ENCODE data around the gene SLC25A36. TPM values are rescaled to one million over a fixed set of nuclear protein-coding genes. Genes with fewer than 3 reads are reported as not detected.

Gene SLC25A36
- total RNA-seq, 4 donors from 2014 or later: 35.1 to 63.3 (median 54.3) TPM

DNA sequence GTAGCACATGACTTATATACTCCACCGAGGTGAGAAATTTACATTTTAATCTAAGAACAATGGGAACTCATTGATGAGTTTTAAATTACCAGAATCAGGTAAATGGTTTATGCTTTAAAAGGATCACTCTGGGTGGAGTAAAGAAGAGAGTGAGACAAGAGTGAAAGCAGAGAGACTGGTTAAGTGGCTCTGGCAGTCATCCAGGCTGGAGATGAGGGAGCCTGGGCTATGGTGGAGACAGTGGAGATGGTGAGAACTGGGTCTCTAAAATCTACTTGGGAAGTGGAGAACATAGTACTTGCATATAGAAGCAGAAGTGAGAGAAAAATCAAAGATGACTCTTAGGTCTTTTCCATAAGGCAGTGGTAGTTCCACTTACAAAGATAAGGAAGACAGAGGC, 37.1 kb upstream of the SLC25A36 start:
- no peak overlapping the region for H3K4me3 ChIP-seq (ENCODE audit: low read depth, poor library complexity, severe bottlenecking)
- peak in 1 of 2 donors; percentile 39 for DNase-seq (ENCODE audit: low spot score in 2 of 2)
- 59 to 61% methylated on average over 1 of the region's 1 CpG for WGBS, 2 donors
- intact Hi-C loops (cut with DNase I; ENCODE audit: low total_unique reads): no loop called here
- TF ChIP-seq POLR2A (IDR thresholded peaks at IDR 0.05): no peak
- TF ChIP-seq, protein P1, sequence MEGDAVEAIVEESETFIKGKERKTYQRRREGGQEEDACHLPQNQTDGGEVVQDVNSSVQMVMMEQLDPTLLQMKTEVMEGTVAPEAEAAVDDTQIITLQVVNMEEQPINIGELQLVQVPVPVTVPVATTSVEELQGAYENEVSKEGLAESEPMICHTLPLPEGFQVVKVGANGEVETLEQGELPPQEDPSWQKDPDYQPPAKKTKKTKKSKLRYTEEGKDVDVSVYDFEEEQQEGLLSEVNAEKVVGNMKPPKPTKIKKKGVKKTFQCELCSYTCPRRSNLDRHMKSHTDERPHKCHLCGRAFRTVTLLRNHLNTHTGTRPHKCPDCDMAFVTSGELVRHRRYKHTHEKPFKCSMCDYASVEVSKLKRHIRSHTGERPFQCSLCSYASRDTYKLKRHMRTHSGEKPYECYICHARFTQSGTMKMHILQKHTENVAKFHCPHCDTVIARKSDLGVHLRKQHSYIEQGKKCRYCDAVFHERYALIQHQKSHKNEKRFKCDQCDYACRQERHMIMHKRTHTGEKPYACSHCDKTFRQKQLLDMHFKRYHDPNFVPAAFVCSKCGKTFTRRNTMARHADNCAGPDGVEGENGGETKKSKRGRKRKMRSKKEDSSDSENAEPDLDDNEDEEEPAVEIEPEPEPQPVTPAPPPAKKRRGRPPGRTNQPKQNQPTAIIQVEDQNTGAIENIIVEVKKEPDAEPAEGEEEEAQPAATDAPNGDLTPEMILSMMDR (IDR thresholded peaks at IDR 0.05): no peak

DNA sequence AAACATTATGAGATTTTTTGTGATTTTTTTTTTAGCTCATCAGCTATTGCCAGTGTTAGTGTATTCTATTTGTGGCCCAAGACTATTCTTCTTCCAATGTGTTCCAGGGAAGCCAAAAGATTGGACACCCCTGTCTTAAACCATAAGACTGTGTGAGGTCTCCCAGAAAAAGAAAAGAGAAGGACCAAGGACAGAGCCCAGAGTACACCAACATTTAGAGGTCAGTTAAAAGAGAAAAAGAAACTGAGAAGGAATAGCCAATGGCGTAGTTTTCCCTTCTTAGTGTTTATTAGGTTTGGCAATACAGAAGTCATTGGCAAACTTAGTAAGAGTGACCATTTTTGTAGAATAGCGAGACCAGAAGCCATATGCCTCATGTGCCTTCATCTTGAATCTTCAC, 36.1 kb upstream of the SLC25A36 start:
- no peak for DNase-seq (ENCODE audit: low spot score in 2 of 2)
- TF ChIP-seq POLR2A (IDR thresholded peaks at IDR 0.05): no peak
- TF ChIP-seq, protein P1 (IDR thresholded peaks at IDR 0.05): no peak
- H3K4me3 ChIP-seq (ENCODE audit: low read depth, poor library complexity, severe bottlenecking): no peak overlapping the region
- intact Hi-C loops (cut with DNase I; ENCODE audit: low total_unique reads): no loop called here
- 84% methylated on average over 2 of the region's 2 CpGs for WGBS, 2 donors

DNA sequence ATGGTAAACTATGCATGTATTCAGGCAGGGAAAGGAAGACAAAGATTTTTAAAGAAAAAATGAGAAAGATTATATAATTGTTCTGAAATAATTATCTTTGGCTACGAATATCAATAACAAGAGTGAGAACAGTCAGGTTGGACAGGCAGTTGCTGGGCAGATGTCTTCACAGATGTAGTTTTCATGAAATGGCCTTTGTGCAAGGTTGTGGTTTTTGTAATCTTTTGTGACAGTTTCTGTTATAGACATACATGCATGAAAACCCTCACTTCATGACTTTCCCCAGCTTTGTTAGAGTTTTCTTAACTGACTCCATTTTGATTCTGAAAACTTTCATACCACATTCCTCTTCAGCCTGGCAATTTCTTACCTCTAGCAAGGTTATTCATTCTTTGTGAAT, 34.9 kb upstream of the SLC25A36 start:
- TF ChIP-seq, protein P1 (IDR thresholded peaks at IDR 0.05): no peak
- no peak for TF ChIP-seq POLR2A (IDR thresholded peaks at IDR 0.05)
- peak in 1 of 2 donors; percentile 9 for DNase-seq (ENCODE audit: low spot score in 2 of 2)
- 69 to 73% methylated on average over 1 of the region's 1 CpG for WGBS, 2 donors
- intact Hi-C loops (cut with DNase I; ENCODE audit: low total_unique reads): loop anchor here (1.0 kb wide), 1 partner anchor 10 kb away; no protein-coding TSS in a partner anchor
- no peak overlapping the region for H3K4me3 ChIP-seq (ENCODE audit: low read depth, poor library complexity, severe bottlenecking)

DNA sequence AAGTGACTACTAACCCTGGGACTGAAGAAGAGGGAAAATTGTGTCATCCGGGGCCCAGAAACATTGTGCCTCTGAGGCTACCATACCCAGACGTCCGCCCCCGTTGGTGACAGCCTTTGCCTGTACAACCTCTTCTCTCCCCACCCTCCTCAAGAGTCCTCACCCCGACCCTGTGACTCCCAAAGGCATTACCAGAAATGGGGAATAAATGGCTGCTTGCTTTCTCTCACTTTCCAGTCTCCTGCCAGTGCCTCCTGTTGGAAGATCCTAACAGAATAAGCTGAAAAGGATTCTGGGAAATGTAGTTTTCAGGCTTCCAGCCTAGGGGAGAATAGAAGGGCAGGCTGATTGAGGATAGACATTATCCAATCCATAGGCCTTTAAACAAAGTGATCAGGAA, 30.8 kb upstream of the SLC25A36 start:
- intact Hi-C loops (cut with DNase I; ENCODE audit: low total_unique reads): loop anchor here (10.0 kb wide), 1 partner anchor 274 kb away; no protein-coding TSS in a partner anchor
- no peak overlapping the region for H3K4me3 ChIP-seq (ENCODE audit: low read depth, poor library complexity, severe bottlenecking)

DNA sequence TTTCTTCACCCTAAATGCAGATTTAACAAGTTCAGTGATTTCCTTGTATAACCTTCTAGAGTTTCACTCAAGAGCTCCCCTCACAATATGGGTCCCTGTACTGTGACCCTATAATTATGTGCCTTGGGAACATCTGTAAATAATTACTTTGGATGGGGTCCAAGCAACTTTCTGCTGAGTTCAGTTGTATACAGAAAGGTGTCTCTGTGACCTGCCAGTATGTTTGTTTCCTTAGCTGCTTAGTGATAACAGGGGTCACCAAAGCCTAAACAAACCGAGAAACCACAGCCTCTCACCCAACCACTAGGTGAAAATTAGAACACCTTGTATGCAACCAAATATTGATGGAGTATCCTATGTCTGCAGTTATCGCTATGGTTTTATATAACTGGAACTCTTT, 29.8 kb upstream of the SLC25A36 start:
- TF ChIP-seq, protein P1 (IDR thresholded peaks at IDR 0.05): no peak
- no peak for TF ChIP-seq POLR2A (IDR thresholded peaks at IDR 0.05)
- WGBS, 2 donors: 73 to 76% methylated on average over 2 of the region's 2 CpGs
- intact Hi-C loops (cut with DNase I; ENCODE audit: low total_unique reads): loop anchor here (10.0 kb wide), 1 partner anchor 273 kb away; no protein-coding TSS in a partner anchor

More for the DNA sequence above, 30.8 kb upstream of the SLC25A36 start:
- 54 to 55% methylated on average over 5 of the region's 5 CpGs for WGBS, 2 donors
- TF ChIP-seq, protein P1 (IDR thresholded peaks at IDR 0.05): no peak
- TF ChIP-seq POLR2A (IDR thresholded peaks at IDR 0.05): no peak
- peak in 1 of 2 donors; percentile 59 for DNase-seq (ENCODE audit: low spot score in 2 of 2)

DNA sequence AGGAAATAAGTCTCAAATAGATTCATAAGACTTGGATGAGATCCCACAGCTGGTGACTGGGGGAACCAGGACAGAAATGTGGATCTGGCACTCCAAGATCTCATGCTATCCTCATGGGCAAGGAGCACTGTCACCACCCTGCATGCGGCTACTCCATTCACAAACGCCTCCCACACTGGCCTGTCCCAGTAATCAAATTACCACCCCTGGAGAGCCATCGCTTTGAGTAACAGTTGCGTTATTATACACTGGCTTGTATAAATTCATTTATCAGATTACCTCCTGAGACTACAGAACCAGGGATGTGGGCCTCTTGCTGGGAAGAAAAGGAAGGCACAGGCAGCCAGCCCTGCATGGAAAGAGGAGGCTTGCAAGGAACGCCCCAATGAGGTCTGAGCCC, 27.9 kb upstream of the SLC25A36 start:
- TF ChIP-seq, protein P1 (IDR thresholded peaks at IDR 0.05): no peak
- no peak for TF ChIP-seq POLR2A (IDR thresholded peaks at IDR 0.05)
- DNase-seq (ENCODE audit: low spot score in 2 of 2): peak in 1 of 2 donors; percentile 53
- intact Hi-C loops (cut with DNase I; ENCODE audit: low total_unique reads): loop anchor here (10.0 kb wide), 1 partner anchor 271 kb away; no protein-coding TSS in a partner anchor
- H3K4me3 ChIP-seq (ENCODE audit: low read depth, poor library complexity, severe bottlenecking): no peak overlapping the region
- 87 to 91% methylated on average over 5 of the region's 5 CpGs for WGBS, 2 donors

More for the DNA sequence above, 29.8 kb upstream of the SLC25A36 start:
- no peak for DNase-seq (ENCODE audit: low spot score in 2 of 2)
- no peak overlapping the region for H3K4me3 ChIP-seq (ENCODE audit: low read depth, poor library complexity, severe bottlenecking)

Measured in lower leg skin (tissue), 4 donors.